KMS-11 (cell line): ENCODE data around the gene SCAND1.
A peak's percentile ranks its signal among the peaks of the same experiment; 100 is the strongest.

Experiments
- H2AFZ ChIP-seq: fragments of 200-600 bp; sonication (generic); 2 replicates; pipeline ENCODE4 v1.6.1; 2016; ENCODE audit warnings: antibody characterized with exemption, mixed run types, low read depth
- H3K27ac ChIP-seq: fragments of 200-600 bp; sonication (generic); 2 replicates; pipeline ENCODE4 v1.6.1; 2016; ENCODE audit warnings: mild to moderate bottlenecking, mixed run types
- H3K27me3 ChIP-seq: fragments of 200-600 bp; sonication (generic); 2 replicates; pipeline ENCODE4 v1.6.1; 2017; ENCODE audit warnings: mild to moderate bottlenecking, low read depth, mixed run types, moderate library complexity; ENCODE audit not compliant: insufficient read depth
- H3K36me3 ChIP-seq: fragments of 200-600 bp; sonication (generic); 2 replicates; pipeline ENCODE4 v1.6.1; 2017; ENCODE audit warnings: mild to moderate bottlenecking, mixed run types; ENCODE audit not compliant: insufficient read depth
- H3K4me1 ChIP-seq: fragments of 200-600 bp; sonication (generic); 2 replicates; pipeline ENCODE4 v1.6.1; 2016; ENCODE audit warnings: mild to moderate bottlenecking, low read depth, mixed run types; ENCODE audit not compliant: poor library complexity, severe bottlenecking
- H3K4me2 ChIP-seq: fragments of 200-600 bp; sonication (generic); 2 replicates; pipeline ENCODE4 v1.7.0; 2016; ENCODE audit warnings: mild to moderate bottlenecking, mixed run types
- H3K4me3 ChIP-seq: fragments of 200-600 bp; sonication (generic); IDR thresholded peaks from 2 replicates; pipeline ENCODE4 v1.6.1; 2017; ENCODE audit warnings: low read depth, low read length, mixed read lengths; ENCODE audit not compliant: insufficient read depth
- H3K79me2 ChIP-seq: fragments of 200-600 bp; sonication (generic); 2 replicates; pipeline ENCODE4 v1.6.1; 2016; ENCODE audit warnings: low read depth, mixed run types; ENCODE audit not compliant: insufficient read depth
- H3K9ac ChIP-seq: fragments of 200-600 bp; sonication (generic); 2 replicates; pipeline ENCODE4 v1.6.1; 2016; ENCODE audit warnings: mild to moderate bottlenecking, mixed run types
- H4K20me1 ChIP-seq: fragments of 200-600 bp; sonication (generic); 2 replicates; pipeline ENCODE4 v1.6.1; 2016; ENCODE audit warnings: mild to moderate bottlenecking, mixed run types; ENCODE audit not compliant: insufficient read depth
- TF ChIP-seq, protein P1 (sequence below): fragments of 200-600 bp; sonication (generic); conservative IDR thresholded peaks from 2 replicates; pipeline ENCODE4 v1.6.1; 2017; ENCODE audit warnings: low read depth, mild to moderate bottlenecking, antibody characterized with exemption, low read length, moderate library complexity, mixed read lengths

Gene SCAND1

DNA sequence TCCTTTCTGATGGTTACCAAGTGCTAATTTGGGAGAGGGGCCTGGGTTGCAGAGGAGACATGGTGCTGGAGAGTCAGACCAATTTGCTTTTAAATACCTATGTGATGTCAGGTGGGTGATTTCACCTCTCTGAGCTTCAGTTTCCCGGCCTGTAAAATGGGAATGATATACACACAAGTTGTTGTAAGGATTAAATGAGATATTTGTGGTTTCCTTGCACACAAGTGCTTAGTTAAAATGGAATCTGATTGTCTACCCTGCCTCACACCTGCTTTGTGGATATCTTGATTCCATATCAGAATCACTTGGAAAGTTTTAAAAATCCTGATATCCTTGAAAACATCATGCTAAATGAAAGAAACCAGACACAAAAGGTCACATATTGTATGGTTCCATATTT lies 44.5 kb downstream of the SCAND1 start:
- Histone ChIP-seq H3K79me2 (no peaks in the 10 kb centered on the region), H2AFZ (no peak overlapping the region), H3K27ac (peak overlapping the region; percentile 16; the same call in 1 of the 2 replicates), H3K4me3 (no peak overlapping the region), H4K20me1 (no peaks in the 10 kb centered on the region), H3K27me3 (no peaks in the 10 kb centered on the region), H3K4me2 (peak overlapping the region; percentile 76), H3K4me1 (peaks cover 43% of the 10 kb centered on the region), H3K36me3 (no peaks in the 10 kb centered on the region), H3K9ac (no peak overlapping the region)
- TF ChIP-seq, protein P1, sequence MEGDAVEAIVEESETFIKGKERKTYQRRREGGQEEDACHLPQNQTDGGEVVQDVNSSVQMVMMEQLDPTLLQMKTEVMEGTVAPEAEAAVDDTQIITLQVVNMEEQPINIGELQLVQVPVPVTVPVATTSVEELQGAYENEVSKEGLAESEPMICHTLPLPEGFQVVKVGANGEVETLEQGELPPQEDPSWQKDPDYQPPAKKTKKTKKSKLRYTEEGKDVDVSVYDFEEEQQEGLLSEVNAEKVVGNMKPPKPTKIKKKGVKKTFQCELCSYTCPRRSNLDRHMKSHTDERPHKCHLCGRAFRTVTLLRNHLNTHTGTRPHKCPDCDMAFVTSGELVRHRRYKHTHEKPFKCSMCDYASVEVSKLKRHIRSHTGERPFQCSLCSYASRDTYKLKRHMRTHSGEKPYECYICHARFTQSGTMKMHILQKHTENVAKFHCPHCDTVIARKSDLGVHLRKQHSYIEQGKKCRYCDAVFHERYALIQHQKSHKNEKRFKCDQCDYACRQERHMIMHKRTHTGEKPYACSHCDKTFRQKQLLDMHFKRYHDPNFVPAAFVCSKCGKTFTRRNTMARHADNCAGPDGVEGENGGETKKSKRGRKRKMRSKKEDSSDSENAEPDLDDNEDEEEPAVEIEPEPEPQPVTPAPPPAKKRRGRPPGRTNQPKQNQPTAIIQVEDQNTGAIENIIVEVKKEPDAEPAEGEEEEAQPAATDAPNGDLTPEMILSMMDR: no peak

DNA sequence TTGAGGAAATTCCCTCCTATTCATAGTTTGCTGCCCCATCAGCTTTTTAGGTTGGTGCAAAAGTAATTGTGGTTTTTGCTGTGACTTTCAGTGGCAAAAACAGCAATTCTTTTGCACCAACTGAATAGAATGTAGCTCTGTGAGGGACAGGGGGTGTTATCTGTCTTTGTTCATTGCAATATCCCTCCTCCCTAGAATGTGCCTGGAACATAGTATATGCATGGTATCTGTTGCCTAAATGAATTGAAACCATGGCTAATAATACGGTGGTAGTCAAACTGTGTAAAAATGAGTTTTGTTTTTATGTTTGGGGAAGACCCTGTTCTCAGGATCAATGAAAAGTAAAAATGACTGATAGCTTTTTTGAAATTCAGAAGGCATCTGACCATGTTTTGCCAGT lies 45.1 kb downstream of the SCAND1 start:
- no peaks in the 10 kb centered on the region for H3K79me2 ChIP-seq
- peaks cover 43% of the 10 kb centered on the region for H3K4me1 ChIP-seq
- no peaks in the 10 kb centered on the region for H3K27me3 ChIP-seq
- TF ChIP-seq, protein P1: no peak
- no peaks in the 10 kb centered on the region for H4K20me1 ChIP-seq
- no peaks in the 10 kb centered on the region for H3K36me3 ChIP-seq
- peak overlapping the region; percentile 76 for H3K4me2 ChIP-seq
- peak overlapping the region; percentile 16; the same call in 1 of the 2 replicates for H3K27ac ChIP-seq
- H3K9ac ChIP-seq: no peak overlapping the region
- no peak overlapping the region for H3K4me3 ChIP-seq
- no peak overlapping the region for H2AFZ ChIP-seq

DNA sequence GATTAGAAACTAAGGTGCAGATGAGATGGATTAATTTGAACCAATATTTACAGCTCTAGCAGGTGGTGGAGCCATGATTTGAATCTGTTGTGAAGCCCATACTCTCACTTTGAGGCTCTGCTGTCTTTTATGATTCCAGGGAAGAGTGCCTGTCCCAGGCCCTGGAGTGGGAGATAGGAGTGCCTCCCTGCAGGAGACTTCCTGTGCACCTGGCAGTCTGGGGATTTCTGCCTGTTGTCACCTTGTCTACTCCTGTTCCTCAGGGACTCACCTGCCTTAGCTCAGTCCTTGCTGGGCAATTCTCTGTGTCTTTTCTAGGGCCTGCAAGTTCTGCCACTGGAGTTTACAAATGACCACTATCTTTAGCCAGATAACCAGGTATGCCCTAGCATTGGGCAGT lies 46.3 kb downstream of the SCAND1 start:
- H3K4me3 ChIP-seq: no peak overlapping the region
- H3K4me1 ChIP-seq: peaks cover 48% of the 10 kb centered on the region
- no peaks in the 10 kb centered on the region for H3K36me3 ChIP-seq
- no peaks in the 10 kb centered on the region for H3K27me3 ChIP-seq
- peak overlapping the region; percentile 16; the same call in 1 of the 2 replicates for H3K27ac ChIP-seq
- H3K4me2 ChIP-seq: peak overlapping the region; percentile 76
- no peak overlapping the region for H2AFZ ChIP-seq
- TF ChIP-seq, protein P1: no peak
- H3K9ac ChIP-seq: no peak overlapping the region
- no peaks in the 10 kb centered on the region for H4K20me1 ChIP-seq
- H3K79me2 ChIP-seq: no peaks in the 10 kb centered on the region

DNA sequence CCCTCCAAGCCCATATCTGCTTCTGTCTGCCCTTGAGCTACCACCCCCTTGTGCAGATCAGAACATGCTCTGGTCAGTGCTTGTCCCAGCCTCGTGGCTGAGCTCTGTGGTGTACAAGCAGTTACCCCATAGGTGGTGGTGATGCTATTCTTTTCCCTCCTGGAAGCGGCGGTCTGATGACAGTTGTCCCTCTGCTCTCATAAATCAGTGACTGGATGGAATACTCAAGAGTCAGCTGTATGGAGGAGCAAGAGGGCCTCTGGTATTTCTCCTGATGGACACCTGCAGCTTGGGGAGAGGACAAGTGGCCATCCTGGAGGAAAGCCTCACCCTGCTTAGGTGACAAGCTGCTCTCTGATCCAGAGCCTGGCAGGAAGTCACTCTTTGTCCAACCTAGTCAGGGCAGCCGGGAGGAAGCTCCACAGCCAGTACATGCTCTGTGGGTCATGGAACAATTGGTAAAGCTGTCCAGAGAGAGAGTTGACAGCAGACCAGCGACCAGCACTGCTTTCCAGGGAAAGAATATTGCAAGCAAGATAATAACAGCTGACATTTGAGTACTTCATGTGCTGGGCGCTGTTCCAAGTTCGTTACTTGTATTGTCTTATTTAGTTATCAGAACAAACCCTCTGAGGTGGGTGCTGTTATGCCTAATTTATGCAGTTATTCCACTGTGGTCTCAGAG lies 47.1 kb downstream of the SCAND1 start:
- H3K79me2 ChIP-seq: no peaks in the 10 kb centered on the region
- H3K27ac ChIP-seq: no peak overlapping the region
- no peak overlapping the region for H2AFZ ChIP-seq
- H3K4me2 ChIP-seq: peak overlapping the region; percentile 76; the same call in 1 of the 2 replicates
- H3K4me3 ChIP-seq: no peak overlapping the region
- H3K27me3 ChIP-seq: no peaks in the 10 kb centered on the region
- no peaks in the 10 kb centered on the region for H4K20me1 ChIP-seq
- TF ChIP-seq, protein P1: no peak
- H3K9ac ChIP-seq: no peak overlapping the region
- H3K4me1 ChIP-seq: peaks cover 48% of the 10 kb centered on the region
- H3K36me3 ChIP-seq: no peaks in the 10 kb centered on the region
